HepG2 (cell line): ENCODE data around the gene STARD10. TPM values are rescaled to one million over a fixed set of nuclear protein-coding genes. Genes with fewer than 3 reads are reported as not detected.

ENCODE experiments used
- BRD4 ChIP-seq: sonication (generic); formaldehyde crosslinking; IDR thresholded peaks from 2 replicates; pipeline ENCODE4 v1.4.0; 2020; ENCODE audit warnings: missing genetic modification reagents
- GMEB2 ChIP-seq: IDR thresholded peaks from 2 replicates; pipeline ENCODE4 v1.6.1; 2016; ENCODE audit warnings: missing biosample characterization, missing genetic modification reagents, low read depth
- HMG20A ChIP-seq: IDR thresholded peaks from 2 replicates; pipeline ENCODE4 v1.6.1; 2016; ENCODE audit warnings: borderline replicate concordance
- HNRNPL ChIP-seq: fragments of 200-400 bp; formaldehyde crosslinking; IDR thresholded peaks from 2 replicates; pipeline ENCODE4 v1.6.1; 2017; ENCODE audit warnings: mild to moderate bottlenecking, low read depth, low read length
- HNRNPLL ChIP-seq: fragments of 200-400 bp; formaldehyde crosslinking; IDR thresholded peaks from 2 replicates; pipeline ENCODE4 v1.6.1; 2017; ENCODE audit warnings: mild to moderate bottlenecking, low read depth, low read length; ENCODE audit not compliant: poor library complexity, severe bottlenecking
- KDM5B ChIP-seq: sonication (generic); formaldehyde crosslinking; IDR thresholded peaks from 2 replicates; pipeline ENCODE4 v1.4.0; 2020; ENCODE audit warnings: missing genetic modification reagents, mild to moderate bottlenecking, borderline replicate concordance
- MTF2 ChIP-seq: sonication (generic); formaldehyde crosslinking; IDR thresholded peaks from 2 replicates; pipeline ENCODE4 v1.5.0; 2020; ENCODE audit warnings: missing genetic modification reagents, borderline replicate concordance
- NKX3-1 ChIP-seq: sonication (generic); formaldehyde crosslinking; IDR thresholded peaks from 2 replicates; pipeline ENCODE4 v1.5.0; 2020; ENCODE audit warnings: missing genetic modification reagents
- PHF5A ChIP-seq: IDR thresholded peaks from one replicate; pipeline ENCODE4 v1.6.1; 2018; ENCODE audit warnings: low read depth, missing genetic modification reagents; ENCODE audit not compliant: unreplicated experiment
- RBM22 ChIP-seq: fragments of 200-400 bp; formaldehyde crosslinking; optimal IDR thresholded peaks from 2 replicates; pipeline ENCODE3; 2017; ENCODE audit warnings: mild to moderate bottlenecking, low read length, moderate library complexity
- ZNF318 ChIP-seq: sonication (generic); formaldehyde crosslinking; IDR thresholded peaks from 2 replicates; pipeline ENCODE4 v1.4.0; 2020; ENCODE audit warnings: mild to moderate bottlenecking, missing genetic modification reagents
- ZNF646 ChIP-seq: sonication (generic); formaldehyde crosslinking; IDR thresholded peaks from 2 replicates; pipeline ENCODE4 v1.9.0; 2021; ENCODE audit warnings: mild to moderate bottlenecking, missing genetic modification reagents
- polyA plus RNA-seq, 8 experiments: library from polyadenylated mRNA; depleted of rRNA in 3 of 8; stranded (reverse) in 7 of 8; unstranded in 1 of 8; fragments of >200 nt; fragmentation: Illumina TruSeq in 4 of 8; extraction: Trizol in 4 of 8; gene quantifications; 2 replicates each; pipeline versions ENCODE4 v1.2.1 to v1.2.3, GENCODE V29; 2011 to 2016; ENCODE audit warnings: low read depth in 4 of 8, missing spikeins in 1 of 8, mixed read lengths in 1 of 8; ENCODE audit not compliant: insufficient read depth in 1 of 8
- total RNA-seq, 5 experiments: library from RNA; depleted of rRNA; stranded (reverse); fragments of >200 nt; fragmentation: Illumina TruSeq; extraction: Trizol; gene quantifications; 2 replicates each; pipeline ENCODE4 v1.2.3, GENCODE V29; 2016; ENCODE audit warnings: low read depth in 1 of 5

STARD10 gene
- total and polyA plus RNA-seq, 2 of the 13 experiments (the other 11 are each of a cell fraction or from before 2014, with no cell fraction given): 260 to 341 TPM

GRCh38 chr11:72813740-72814285 is 20.0 kb upstream of the STARD10 start (continued):
- 0 out of 2 replicates have a peak, but pooled peaks have one; percentile 34 for TF ChIP-seq ZNF646 (CRISPR knock-in tag)
- TF ChIP-seq HNRNPLL: no peak
- TF ChIP-seq ZNF318 (CRISPR knock-in tag): no peak; the same call in 1 of the 2 replicates
- no peak; the same call in 1 of the 2 replicates for TF ChIP-seq GMEB2 (CRISPR knock-in tag)
- TF ChIP-seq PHF5A (CRISPR knock-in tag): no peak
- TF ChIP-seq KDM5B (CRISPR knock-in tag): peak; percentile 71; the same call in 1 of the 2 replicates
- TF ChIP-seq BRD4 (CRISPR knock-in tag): no peak; the same call in 1 of the 2 replicates
- TF ChIP-seq RBM22: no peak
- TF ChIP-seq MTF2 (CRISPR knock-in tag): no peak
- TF ChIP-seq HMG20A (CRISPR knock-in tag): no peak
- TF ChIP-seq NKX3-1 (CRISPR knock-in tag): peak; percentile 77
- TF ChIP-seq HNRNPL: no peak
